Measurements from ENCODE around the gene SLC12A8.
A peak's percentile ranks its signal among the peaks of the same experiment; 100 is the strongest.

Gene SLC12A8

GRCh38 chr3:125154800-125155269, 57.7 kb downstream of the SLC12A8 start:
- DNase-seq (ENCODE audit: low read depth, low spot score): no peak

GRCh38 chr3:125154110-125154509, 58.4 kb downstream of the SLC12A8 start:
- no peak for DNase-seq (ENCODE audit: low read depth, low spot score)

GRCh38 chr3:125152951-125153350, 59.6 kb downstream of the SLC12A8 start:
- no peak for DNase-seq (ENCODE audit: low read depth, low spot score)

GRCh38 chr3:125151916-125152315, 60.6 kb downstream of the SLC12A8 start:
- DNase-seq (ENCODE audit: low read depth, low spot score): no peak

- DNase-seq (ENCODE audit: low read depth, low spot score): no peak
Measured at GRCh38 chr3:125151442-125151817, 61.1 kb downstream of the SLC12A8 start.

- peak; percentile 23 for DNase-seq (ENCODE audit: low read depth, low spot score)
Measured at GRCh38 chr3:125150525-125151441, 61.8 kb downstream of the SLC12A8 start.

- DNase-seq (ENCODE audit: low read depth, low spot score): no peak
Measured at GRCh38 chr3:125149462-125149861, 63.1 kb downstream of the SLC12A8 start.

GRCh38 chr3:125148836-125149235, 63.7 kb downstream of the SLC12A8 start:
- DNase-seq (ENCODE audit: low read depth, low spot score): no peak

- DNase-seq (ENCODE audit: low read depth, low spot score): no peak
Measured at GRCh38 chr3:125148016-125148812, 64.3 kb downstream of the SLC12A8 start.

- no peak for DNase-seq (ENCODE audit: low read depth, low spot score)
Measured at GRCh38 chr3:125147491-125147820, 65.1 kb downstream of the SLC12A8 start.

GRCh38 chr3:125146626-125147490, 65.7 kb downstream of the SLC12A8 start:
- DNase-seq (ENCODE audit: low read depth, low spot score): no peak

GRCh38 chr3:125145751-125146475, 66.6 kb downstream of the SLC12A8 start:
- DNase-seq (ENCODE audit: low read depth, low spot score): no peak

- DNase-seq (ENCODE audit: low read depth, low spot score): no peak
Measured at GRCh38 chr3:125144653-125145314, 67.8 kb downstream of the SLC12A8 start.

- no peak for DNase-seq (ENCODE audit: low read depth, low spot score)
Measured at GRCh38 chr3:125143982-125144652, 68.4 kb downstream of the SLC12A8 start.

GRCh38 chr3:125143538-125143937, 69.0 kb downstream of the SLC12A8 start:
- DNase-seq (ENCODE audit: low read depth, low spot score): no peak

GRCh38 chr3:125142940-125143339, 69.6 kb downstream of the SLC12A8 start:
- no peak for DNase-seq (ENCODE audit: low read depth, low spot score)

GRCh38 chr3:125142420-125142778, 70.1 kb downstream of the SLC12A8 start:
- DNase-seq (ENCODE audit: low read depth, low spot score): no peak

GRCh38 chr3:125141596-125142419, 70.7 kb downstream of the SLC12A8 start:
- DNase-seq (ENCODE audit: low read depth, low spot score): peak; percentile 11
